Mesenchymal stem cell (in vitro differentiated cells and primary cell): ENCODE measurements around the gene SLCO2A1.

Experiments used
- DNase-seq: peaks from one replicate; pipeline ENCODE4 v3.0.0-alpha.2; 2013
- H2AFZ ChIP-seq: one replicate; pipeline ENCODE4 v1.6.1; 2013; ENCODE audit warnings: low read depth, mild to moderate bottlenecking, control low read depth, inconsistent platforms, low read length, moderate library complexity
- H2AK5ac ChIP-seq: 2 replicates; pipeline ENCODE4 v1.6.1; 2013; ENCODE audit warnings: low read length, moderate library complexity, mild to moderate bottlenecking, inconsistent platforms; ENCODE audit not compliant: severe bottlenecking
- H2BK120ac ChIP-seq: one replicate; pipeline ENCODE4 v1.6.1; 2013; ENCODE audit warnings: low read depth, mild to moderate bottlenecking, inconsistent platforms, low read length, moderate library complexity
- H2BK12ac ChIP-seq, 2 experiments: one replicate each; pipeline ENCODE4 v1.6.1; 2013; ENCODE audit warnings: inconsistent platforms in 2 of 2, low read length in 2 of 2, mild to moderate bottlenecking in 2 of 2, moderate library complexity in 2 of 2, control low read depth in 1 of 2
- H2BK15ac ChIP-seq: one replicate; pipeline ENCODE4 v1.6.1; 2013; ENCODE audit warnings: mild to moderate bottlenecking, low read depth, inconsistent platforms; ENCODE audit not compliant: poor library complexity, severe bottlenecking
- H2BK5ac ChIP-seq: 2 replicates; pipeline ENCODE4 v1.6.1; 2013; ENCODE audit warnings: low read depth, mild to moderate bottlenecking, low read length, control low read depth, inconsistent platforms; ENCODE audit not compliant: poor library complexity, severe bottlenecking
- H3K14ac ChIP-seq, 2 experiments: one replicate each; pipeline ENCODE4 v1.6.1; 2013; ENCODE audit warnings: inconsistent platforms in 2 of 2, low read length in 2 of 2, control low read depth in 1 of 2, mild to moderate bottlenecking in 1 of 2, moderate library complexity in 1 of 2
- H3K18ac ChIP-seq, 2 experiments: one replicate each; pipeline ENCODE4 v1.6.1; 2013; ENCODE audit warnings: inconsistent platforms in 2 of 2, low read length in 2 of 2, control low read depth in 1 of 2, low read depth in 1 of 2, mild to moderate bottlenecking in 1 of 2
- H3K23ac ChIP-seq, 2 experiments: one replicate each; pipeline ENCODE4 v1.6.1; 2013; ENCODE audit warnings: inconsistent platforms in 2 of 2, low read length in 2 of 2, mild to moderate bottlenecking in 2 of 2, moderate library complexity in 2 of 2, control low read depth in 1 of 2
- H3K27ac ChIP-seq: 2 replicates; pipeline ENCODE4 v1.5.1; 2013; ENCODE audit warnings: mild to moderate bottlenecking, moderate library complexity, low read length, control low read depth, inconsistent platforms; ENCODE audit not compliant: poor library complexity, severe bottlenecking
- H3K27me3 ChIP-seq, 2 experiments: 2 replicates each; pipeline versions ENCODE4 v1.6.1 to v1.7.0; 2013; ENCODE audit warnings: low read length in 2 of 2, mild to moderate bottlenecking in 2 of 2, moderate library complexity in 2 of 2, control low read depth in 1 of 2, inconsistent platforms in 1 of 2; ENCODE audit not compliant: control insufficient read depth in 1 of 2, insufficient read depth in 1 of 2
- H3K36me3 ChIP-seq, 2 experiments: 2 replicates each; pipeline versions ENCODE4 v1.6.1 to v1.7.0; 2013; ENCODE audit warnings: low read length in 2 of 2, control low read depth in 1 of 2, inconsistent platforms in 1 of 2, low read depth in 1 of 2, mild to moderate bottlenecking in 1 of 2; ENCODE audit not compliant: insufficient read depth in 2 of 2, control insufficient read depth in 1 of 2
- H3K4ac ChIP-seq, 2 experiments: one replicate each; pipeline ENCODE4 v1.6.1; 2013; ENCODE audit warnings: inconsistent platforms in 2 of 2, low read length in 2 of 2, mild to moderate bottlenecking in 2 of 2, moderate library complexity in 2 of 2, control low read depth in 1 of 2, low read depth in 1 of 2
- H3K4me1 ChIP-seq: 2 replicates; pipeline ENCODE4 v1.6.1; 2013; ENCODE audit warnings: low read depth, low read length, control low read depth; ENCODE audit not compliant: control insufficient read depth, insufficient read depth
- H3K4me2 ChIP-seq: 2 replicates; pipeline ENCODE4 v1.6.1; 2013; ENCODE audit warnings: low read length, mild to moderate bottlenecking, inconsistent platforms; ENCODE audit not compliant: poor library complexity, severe bottlenecking
- H3K4me3 ChIP-seq, 2 experiments: 2 replicates each; pipeline versions ENCODE4 v1.5.1 to v1.7.0; 2013; ENCODE audit warnings: low read length in 2 of 2, mild to moderate bottlenecking in 2 of 2, control low read depth in 1 of 2, low read depth in 1 of 2; ENCODE audit not compliant: insufficient read depth in 1 of 2
- H3K79me1 ChIP-seq: replicated peaks from 2 replicates; pipeline ENCODE4 v1.6.1; 2013; ENCODE audit warnings: mild to moderate bottlenecking, control low read depth, low read length, inconsistent platforms; ENCODE audit not compliant: poor library complexity, severe bottlenecking
- H3K9ac ChIP-seq: 2 replicates; pipeline ENCODE4 v1.7.0; 2013; ENCODE audit warnings: mild to moderate bottlenecking, low read length, moderate library complexity
- H3K9me3 ChIP-seq: 2 replicates; pipeline ENCODE4 v1.7.0; 2013; ENCODE audit warnings: mild to moderate bottlenecking, low read length; ENCODE audit not compliant: control insufficient read depth
- H4K8ac ChIP-seq: one replicate; pipeline ENCODE4 v1.6.1; 2013; ENCODE audit warnings: inconsistent platforms, mild to moderate bottlenecking, low read length, moderate library complexity
- H4K91ac ChIP-seq: one replicate; pipeline ENCODE4 v1.6.1; 2013; ENCODE audit warnings: mild to moderate bottlenecking, low read length, inconsistent platforms
- WGBS: methylation state at CpG from one replicate; pipeline ENCODE4 v1.1.7; 2013; ENCODE audit warnings: mixed read lengths; 5-methylcytosine and 5-hydroxymethylcytosine counted together

SLCO2A1 gene

GRCh38 chr3:133944641-133945380 is 84.9 kb downstream of the SLCO2A1 start:
- Histone ChIP-seq H4K91ac (no peak overlapping the region), H3K4ac (peak overlapping the region in 1 of 2 experiments; percentile 46), H3K4me1 (peaks cover 13% of the 10 kb centered on the region), H4K8ac (no peak overlapping the region), H3K4me2 (no peak overlapping the region), H2AK5ac (no peak overlapping the region), H3K27me3 (peaks cover 0 to 25% of the 10 kb centered on the region in 2 experiments), H2BK120ac (no peak overlapping the region), H3K18ac (peak overlapping the region in 1 of 2 experiments; percentile 37), H2BK5ac (no peak overlapping the region), H2AFZ (no peak overlapping the region), H2BK12ac (no peak overlapping the region), H3K4me3 (no peak overlapping the region), H3K23ac (no peak overlapping the region), H2BK15ac (no peak overlapping the region), H3K79me1 (no peaks in the 10 kb centered on the region), H3K9ac (no peak overlapping the region), H3K14ac (no peak overlapping the region), H3K9me3 (no peaks in the 10 kb centered on the region), H3K27ac (no peak overlapping the region), H3K36me3 (no peaks in the 10 kb centered on the region)
- 84% methylated on average over 11 of the region's 13 CpGs for WGBS
- peak; percentile 47 for DNase-seq

- 0% methylated on average over 1 of the region's 2 CpGs for WGBS
- Histone ChIP-seq H3K18ac (peak overlapping the region in 1 of 2 experiments; percentile 16), H3K27me3 (peaks cover 0 to 31% of the 10 kb centered on the region in 2 experiments), H2BK15ac (no peak overlapping the region), H3K4me3 (peak overlapping the region in 1 of 2 experiments; percentile 43), H3K4me1 (peaks cover 13% of the 10 kb centered on the region), H3K79me1 (no peaks in the 10 kb centered on the region), H3K23ac (no peak overlapping the region), H3K4me2 (no peak overlapping the region), H3K4ac (peak overlapping the region in 1 of 2 experiments; percentile 46), H4K91ac (no peak overlapping the region), H3K36me3 (no peaks in the 10 kb centered on the region), H2BK12ac (no peak overlapping the region), H3K9me3 (no peaks in the 10 kb centered on the region), H2AFZ (no peak overlapping the region), H4K8ac (no peak overlapping the region), H2BK120ac (no peak overlapping the region), H3K27ac (no peak overlapping the region), H3K14ac (no peak overlapping the region), H3K9ac (no peak overlapping the region), H2BK5ac (no peak overlapping the region), H2AK5ac (no peak overlapping the region)
- DNase-seq: peak; percentile 81
These were observed 85.5 kb downstream of the SLCO2A1 start for GRCh38 chr3:133944181-133944580.

GRCh38 chr3:133943639-133944141 is 86.0 kb downstream of the SLCO2A1 start:
- Histone ChIP-seq H3K23ac (no peak overlapping the region), H2BK12ac (no peak overlapping the region), H3K79me1 (no peaks in the 10 kb centered on the region), H4K91ac (peak overlapping the region; percentile 4), H2AK5ac (no peak overlapping the region), H3K9me3 (peaks cover 1% of the 10 kb centered on the region), H2BK5ac (no peak overlapping the region), H3K14ac (peak overlapping the region in 1 of 2 experiments; percentile 18), H3K4me3 (peak overlapping the region in 1 of 2 experiments; percentile 43), H3K4me1 (peaks cover 13% of the 10 kb centered on the region), H2BK15ac (no peak overlapping the region), H3K4ac (no peak overlapping the region), H3K18ac (peak overlapping the region in 1 of 2 experiments; percentile 40), H4K8ac (peak overlapping the region; percentile 51), H3K27ac (no peak overlapping the region), H3K36me3 (no peaks in the 10 kb centered on the region), H2AFZ (no peak overlapping the region), H2BK120ac (no peak overlapping the region), H3K27me3 (peaks cover 0 to 31% of the 10 kb centered on the region in 2 experiments), H3K4me2 (no peak overlapping the region), H3K9ac (peak overlapping the region; percentile 15)
- 36% methylated on average over 5 of the region's 5 CpGs for WGBS
- peak; percentile 84 for DNase-seq

- no peak overlapping the region for H2AK5ac ChIP-seq
- H2AFZ ChIP-seq: no peak overlapping the region
- no peak for DNase-seq
- peaks cover 7% of the 10 kb centered on the region for H3K9me3 ChIP-seq
- no peak overlapping the region for H2BK120ac ChIP-seq
- H3K27me3 ChIP-seq: peaks cover 0 to 33% of the 10 kb centered on the region in 2 experiments
- H3K18ac ChIP-seq: no peak overlapping the region
- no peak overlapping the region for H2BK15ac ChIP-seq
- H3K79me1 ChIP-seq: no peaks in the 10 kb centered on the region
- H3K4me1 ChIP-seq: peaks cover 13% of the 10 kb centered on the region
- no peaks in the 10 kb centered on the region for H3K36me3 ChIP-seq
- H3K9ac ChIP-seq: no peak overlapping the region
- WGBS: 100% methylated on average over 1 of the region's 2 CpGs
- no peak overlapping the region for H3K27ac ChIP-seq
- no peak overlapping the region for H2BK5ac ChIP-seq
- H4K8ac ChIP-seq: no peak overlapping the region
- H3K4me2 ChIP-seq: no peak overlapping the region
- no peak overlapping the region for H3K14ac ChIP-seq
- peak overlapping the region in 1 of 2 experiments; percentile 57 for H2BK12ac ChIP-seq
- H4K91ac ChIP-seq: peak overlapping the region; percentile 45
- H3K4me3 ChIP-seq: no peak overlapping the region
- H3K4ac ChIP-seq: no peak overlapping the region
- no peak overlapping the region for H3K23ac ChIP-seq
These were observed 86.6 kb downstream of the SLCO2A1 start for GRCh38 chr3:133943031-133943535.
